ENCODE measurements around the gene LTBP4.

LTBP4 gene

GRCh38 chr19:40603389-40604170 is 2.4 kb downstream of the LTBP4 start:
- peak overlapping the region; percentile 27 for H3K9ac ChIP-seq (ENCODE audit: low read depth, low read length)
- peak overlapping the region; percentile 87 for H3K4me2 ChIP-seq (ENCODE audit: insufficient read depth, low read length)
- no peaks in the 10 kb centered on the region for H3K9me3 ChIP-seq (ENCODE audit: insufficient read depth, low read length, severe bottlenecking)
- H3K27ac ChIP-seq (ENCODE audit: low read length) = no peak overlapping the region
- H3K4me3 ChIP-seq (ENCODE audit: low read depth in 1 of 2, low read length in 2 of 2) = peak overlapping the region in 1 of 2 experiments; percentile 56; a peak in 3 of 4 replicates
- no peak for TF ChIP-seq EZH2 (IDR thresholded peaks at IDR 0.05; ENCODE audit: borderline replicate concordance, low read depth, low read length, severe bottlenecking)
- TF ChIP-seq, protein P1, sequence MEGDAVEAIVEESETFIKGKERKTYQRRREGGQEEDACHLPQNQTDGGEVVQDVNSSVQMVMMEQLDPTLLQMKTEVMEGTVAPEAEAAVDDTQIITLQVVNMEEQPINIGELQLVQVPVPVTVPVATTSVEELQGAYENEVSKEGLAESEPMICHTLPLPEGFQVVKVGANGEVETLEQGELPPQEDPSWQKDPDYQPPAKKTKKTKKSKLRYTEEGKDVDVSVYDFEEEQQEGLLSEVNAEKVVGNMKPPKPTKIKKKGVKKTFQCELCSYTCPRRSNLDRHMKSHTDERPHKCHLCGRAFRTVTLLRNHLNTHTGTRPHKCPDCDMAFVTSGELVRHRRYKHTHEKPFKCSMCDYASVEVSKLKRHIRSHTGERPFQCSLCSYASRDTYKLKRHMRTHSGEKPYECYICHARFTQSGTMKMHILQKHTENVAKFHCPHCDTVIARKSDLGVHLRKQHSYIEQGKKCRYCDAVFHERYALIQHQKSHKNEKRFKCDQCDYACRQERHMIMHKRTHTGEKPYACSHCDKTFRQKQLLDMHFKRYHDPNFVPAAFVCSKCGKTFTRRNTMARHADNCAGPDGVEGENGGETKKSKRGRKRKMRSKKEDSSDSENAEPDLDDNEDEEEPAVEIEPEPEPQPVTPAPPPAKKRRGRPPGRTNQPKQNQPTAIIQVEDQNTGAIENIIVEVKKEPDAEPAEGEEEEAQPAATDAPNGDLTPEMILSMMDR (IDR thresholded peaks at IDR 0.05; ENCODE audit: borderline replicate concordance, extremely low read depth, low read length, poor library complexity, severe bottlenecking) = no peak
- H4K20me1 ChIP-seq (ENCODE audit: insufficient read depth, low read length) = peaks cover 3% of the 10 kb centered on the region; the same call in 1 of the 2 replicates
- DNase-seq (peak; percentile 98), ATAC-seq (ENCODE audit: insufficient read depth, low read depth) (peak; percentile 87)
- H2AFZ ChIP-seq (ENCODE audit: low read depth, low read length) = peak overlapping the region; percentile 58
- peaks cover 13% of the 10 kb centered on the region for H3K27me3 ChIP-seq (ENCODE audit: insufficient read depth, low read length, poor library complexity)
- H3K79me2 ChIP-seq (ENCODE audit: insufficient read depth, low read length) = no peaks in the 10 kb centered on the region
- H3K4me1 ChIP-seq (ENCODE audit: insufficient read depth, low read length) = peaks cover 47% of the 10 kb centered on the region
- no peaks in the 10 kb centered on the region for H3K36me3 ChIP-seq (ENCODE audit: insufficient read depth, low read length)

DNA sequence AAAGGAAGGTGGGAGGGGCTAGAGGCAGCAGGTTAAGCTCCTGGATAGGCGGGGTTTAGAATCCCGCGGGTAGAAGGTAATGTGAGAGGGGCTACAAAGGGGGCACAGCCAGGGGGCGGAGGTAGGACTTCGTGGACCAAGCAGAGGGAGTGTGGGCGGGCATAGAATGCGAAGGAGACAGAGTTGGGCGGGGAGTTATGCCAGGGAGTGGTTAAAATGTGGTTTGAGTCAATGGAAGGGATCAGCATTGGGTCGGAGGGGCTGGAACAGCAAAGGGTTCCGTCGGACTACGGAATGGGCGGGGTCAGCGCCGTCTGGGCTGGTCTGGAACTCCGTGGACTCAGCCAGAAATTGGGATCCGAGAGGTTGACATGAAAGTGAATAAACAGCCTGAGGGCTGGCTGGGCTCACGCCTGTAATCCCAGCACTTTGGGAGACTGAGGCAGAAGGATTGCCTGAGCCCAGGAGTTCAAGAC is 3.0 kb downstream of the LTBP4 start:
- Histone ChIP-seq H3K9me3 (ENCODE audit: insufficient read depth, low read length, severe bottlenecking) (no peaks in the 10 kb centered on the region), H3K79me2 (ENCODE audit: insufficient read depth, low read length) (no peaks in the 10 kb centered on the region), H3K27ac (ENCODE audit: low read length) (no peak overlapping the region), H4K20me1 (ENCODE audit: insufficient read depth, low read length) (peaks cover 3% of the 10 kb centered on the region; the same call in 1 of the 2 replicates), H3K9ac (ENCODE audit: low read depth, low read length) (no peak overlapping the region; the same call in 1 of the 2 replicates), H3K36me3 (ENCODE audit: insufficient read depth, low read length) (no peaks in the 10 kb centered on the region), H3K4me1 (ENCODE audit: insufficient read depth, low read length) (peaks cover 42% of the 10 kb centered on the region), H3K27me3 (ENCODE audit: insufficient read depth, low read length, poor library complexity) (peaks cover 9% of the 10 kb centered on the region), H2AFZ (ENCODE audit: low read depth, low read length) (peak overlapping the region; percentile 58), H3K4me2 (ENCODE audit: insufficient read depth, low read length) (peak overlapping the region; percentile 87), H3K4me3 (ENCODE audit: low read depth in 1 of 2, low read length in 2 of 2) (peak overlapping the region in 1 of 2 experiments; percentile 56; a peak in 2 of 4 replicates)
- no peak for TF ChIP-seq EZH2 (IDR thresholded peaks at IDR 0.05; ENCODE audit: borderline replicate concordance, low read depth, low read length, severe bottlenecking)
- TF ChIP-seq, protein P1 (IDR thresholded peaks at IDR 0.05; ENCODE audit: borderline replicate concordance, extremely low read depth, low read length, poor library complexity, severe bottlenecking) = peak; percentile 9
- ATAC-seq (ENCODE audit: insufficient read depth, low read depth) = no peak; the same call in 1 of the 3 replicates
- DNase-seq = no peak

- peak overlapping the region; percentile 87 for H3K4me2 ChIP-seq (ENCODE audit: insufficient read depth, low read length)
- no peaks in the 10 kb centered on the region for H3K79me2 ChIP-seq (ENCODE audit: insufficient read depth, low read length)
- TF ChIP-seq, protein P1 (IDR thresholded peaks at IDR 0.05; ENCODE audit: borderline replicate concordance, extremely low read depth, low read length, poor library complexity, severe bottlenecking) = no peak
- TF ChIP-seq EZH2 (IDR thresholded peaks at IDR 0.05; ENCODE audit: borderline replicate concordance, low read depth, low read length, severe bottlenecking) = no peak
- H3K9me3 ChIP-seq (ENCODE audit: insufficient read depth, low read length, severe bottlenecking) = no peaks in the 10 kb centered on the region
- H3K9ac ChIP-seq (ENCODE audit: low read depth, low read length) = peak overlapping the region; percentile 50
- peaks cover 9% of the 10 kb centered on the region for H3K27me3 ChIP-seq (ENCODE audit: insufficient read depth, low read length, poor library complexity)
- peaks cover 3% of the 10 kb centered on the region; the same call in 1 of the 2 replicates for H4K20me1 ChIP-seq (ENCODE audit: insufficient read depth, low read length)
- no peaks in the 10 kb centered on the region for H3K36me3 ChIP-seq (ENCODE audit: insufficient read depth, low read length)
- no peak for ATAC-seq (ENCODE audit: insufficient read depth, low read depth)
- peak overlapping the region in 1 of 2 experiments; percentile 56; a peak in 2 of 4 replicates for H3K4me3 ChIP-seq (ENCODE audit: low read depth in 1 of 2, low read length in 2 of 2)
- no peak overlapping the region for H3K27ac ChIP-seq (ENCODE audit: low read length)
- DNase-seq = no peak
- peaks cover 41% of the 10 kb centered on the region for H3K4me1 ChIP-seq (ENCODE audit: insufficient read depth, low read length)
- H2AFZ ChIP-seq (ENCODE audit: low read depth, low read length) = peak overlapping the region; percentile 75
Measured at GRCh38 chr19:40604647-40605215, 3.6 kb downstream of the LTBP4 start.
